OCI-LY3 (cell line): ENCODE results near the gene PDZK1.

Experiments
- EZH2phosphoT487 ChIP-seq: fragments of 200-600 bp; shearing (Covaris generic); IDR thresholded peaks from 2 replicates; pipeline ENCODE4 v1.6.1; 2018; ENCODE audit warnings: antibody characterized with exemption, mixed run types, low read depth
- TF ChIP-seq, protein P1 (sequence below): fragments of 200-600, 300-600 bp; sonication (generic); IDR thresholded peaks from 2 replicates; pipeline ENCODE4 v1.5.1; 2014; ENCODE audit warnings: antibody characterized with exemption, low read length, low read depth

DNA sequence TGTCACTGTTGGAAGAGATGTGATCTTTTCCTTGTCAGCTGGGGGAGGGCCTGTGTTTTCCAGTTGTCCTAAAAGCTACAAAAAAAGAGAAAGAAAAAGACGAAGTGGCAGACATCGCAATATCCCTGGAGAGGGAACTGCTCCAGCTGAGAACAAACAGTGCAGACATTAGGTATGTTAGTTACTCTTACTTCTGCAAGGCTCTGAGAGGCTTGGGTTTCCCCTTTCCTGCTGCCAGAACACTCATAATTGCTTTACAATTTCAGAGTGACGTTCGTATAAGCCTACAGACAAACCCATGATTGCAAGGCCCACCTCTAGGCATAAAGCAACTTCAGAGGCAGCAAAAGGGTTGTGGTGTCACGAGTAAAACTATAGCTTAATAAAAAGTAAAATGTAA lies 43.3 kb upstream of the PDZK1 start:
- TF ChIP-seq, protein P1, sequence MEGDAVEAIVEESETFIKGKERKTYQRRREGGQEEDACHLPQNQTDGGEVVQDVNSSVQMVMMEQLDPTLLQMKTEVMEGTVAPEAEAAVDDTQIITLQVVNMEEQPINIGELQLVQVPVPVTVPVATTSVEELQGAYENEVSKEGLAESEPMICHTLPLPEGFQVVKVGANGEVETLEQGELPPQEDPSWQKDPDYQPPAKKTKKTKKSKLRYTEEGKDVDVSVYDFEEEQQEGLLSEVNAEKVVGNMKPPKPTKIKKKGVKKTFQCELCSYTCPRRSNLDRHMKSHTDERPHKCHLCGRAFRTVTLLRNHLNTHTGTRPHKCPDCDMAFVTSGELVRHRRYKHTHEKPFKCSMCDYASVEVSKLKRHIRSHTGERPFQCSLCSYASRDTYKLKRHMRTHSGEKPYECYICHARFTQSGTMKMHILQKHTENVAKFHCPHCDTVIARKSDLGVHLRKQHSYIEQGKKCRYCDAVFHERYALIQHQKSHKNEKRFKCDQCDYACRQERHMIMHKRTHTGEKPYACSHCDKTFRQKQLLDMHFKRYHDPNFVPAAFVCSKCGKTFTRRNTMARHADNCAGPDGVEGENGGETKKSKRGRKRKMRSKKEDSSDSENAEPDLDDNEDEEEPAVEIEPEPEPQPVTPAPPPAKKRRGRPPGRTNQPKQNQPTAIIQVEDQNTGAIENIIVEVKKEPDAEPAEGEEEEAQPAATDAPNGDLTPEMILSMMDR: no peak
- TF ChIP-seq EZH2phosphoT487: no peak
